T-helper 2 cell treated with Interferon-gamma antibody and Interleukin-4, amounts not matched to agents 100 ng/mL and 5 ng/mL, for 36 hours (primary cell): ENCODE results near the gene ZCRB1. TPM values are rescaled to one million over a fixed set of nuclear protein-coding genes. Genes with fewer than 3 reads are reported as not detected.
"Not testable (repeated sequence)": the region's sequence is repeated elsewhere in the genome, so short reads cannot be mapped to it uniquely, and the experiment has no call there.

Experiments used
- intact Hi-C: fragments of 100-400 bp; cut with micrococcal nuclease; formaldehyde crosslinking; loops from one replicate; pipeline ENCODE4 v1.15.1; 2023
- total RNA-seq: library from RNA; stranded (reverse); gene quantifications from 2 replicates; pipeline ENCODE4 v1.2.3, GENCODE V29; 2022

The ZCRB1 gene
- total RNA-seq: 45.0 and 45.5 TPM in 2 replicates

- intact Hi-C loops: loop anchor here (1.0 to 2.0 kb wide), 4 partner anchors 88 to 1481 kb away; partner anchors contain the start of genes GXYLT1, TWF1 and YAF2
These were observed at the start of gene ZCRB1, which contains the start of gene PPHLN1 for GRCh38 chr12:42325653-42326474. Gene ZCRB1 (minus strand): TSS chr12:42326094. CDS start chr12:42324102, 1,992 bp downstream. Gene PPHLN1 (plus strand): TSS chr12:42326167. CDS start chr12:42335903, 9,736 bp downstream.

- intact Hi-C loops: loop anchor here (5.0 kb wide), 1 partner anchor 41 kb away; no protein-coding TSS in a partner anchor
These were observed 47.8 kb upstream of the ZCRB1 start for GRCh38 chr12:42373669-42374068.

GRCh38 chr12:42372154-42372791 lies 46.4 kb upstream of the ZCRB1 start:
- intact Hi-C loops: loop anchor here (1.0 to 5.0 kb wide), 2 partner anchors 40 to 228 kb away; partner anchors contain the start of gene GXYLT1

- intact Hi-C loops: loop anchor here (5.0 kb wide), 1 partner anchor 38 kb away; no protein-coding TSS in a partner anchor
These were observed 44.1 kb upstream of the ZCRB1 start for GRCh38 chr12:42370013-42370412.

GRCh38 chr12:42365486-42365885 lies 39.6 kb upstream of the ZCRB1 start:
- intact Hi-C loops: no loop called here

- intact Hi-C loops: no loop called here
These were observed 38.8 kb upstream of the ZCRB1 start for GRCh38 chr12:42364692-42365091.

GRCh38 chr12:42362647-42363260 lies 36.9 kb upstream of the ZCRB1 start:
- intact Hi-C loops: no loop called here

GRCh38 chr12:42361909-42362646 lies 36.2 kb upstream of the ZCRB1 start:
- intact Hi-C loops: no loop called here

- intact Hi-C loops: no loop called here
These were observed 35.0 kb upstream of the ZCRB1 start for GRCh38 chr12:42360747-42361403.

- intact Hi-C loops: no loop called here
These were observed 30.4 kb upstream of the ZCRB1 start for GRCh38 chr12:42356344-42356743.

GRCh38 chr12:42350021-42350407 lies 24.1 kb upstream of the ZCRB1 start:
- intact Hi-C loops: not testable (repeated sequence)

GRCh38 chr12:42349119-42350020 lies 23.5 kb upstream of the ZCRB1 start:
- intact Hi-C loops: not testable (repeated sequence)

GRCh38 chr12:42346403-42347002 lies 20.6 kb upstream of the ZCRB1 start:
- intact Hi-C loops: no loop called here

GRCh38 chr12:42343721-42344120 lies 17.8 kb upstream of the ZCRB1 start:
- intact Hi-C loops: no loop called here

GRCh38 chr12:42342028-42342427 lies 16.1 kb upstream of the ZCRB1 start:
- intact Hi-C loops: no loop called here

- intact Hi-C loops: no loop called here
These were observed 12.4 kb upstream of the ZCRB1 start for GRCh38 chr12:42338280-42338679.

- intact Hi-C loops: no loop called here
These were observed 10.4 kb upstream of the ZCRB1 start for GRCh38 chr12:42336286-42336685.

GRCh38 chr12:42332301-42333285 lies 6.7 kb upstream of the ZCRB1 start:
- intact Hi-C loops: loop anchor here (2.0 to 5.0 kb wide), 2 partner anchors 40 to 308 kb away; no protein-coding TSS in a partner anchor
